ENCODE results near the gene DCLK1.

GRCh38 chr13:36067746-36068381, 63.3 kb downstream of the DCLK1 start:
- TF ChIP-seq CTCF (IDR thresholded peaks at IDR 0.05) (no peak), POLR2AphosphoS5 (IDR thresholded peaks at IDR 0.05) (no peak)

Data from prostate gland (tissue), 2 donors.